ENCODE data around the gene AKR1C3.
"Not testable (repeated sequence)": the region's sequence is repeated elsewhere in the genome, so short reads cannot be mapped to it uniquely, and the experiment has no call there.

GRCh38 chr10:5047055-5047454 is 47.2 kb upstream of the AKR1C3 start:
- TF ChIP-seq CTCF (conservative IDR thresholded peaks at IDR 0.05; ENCODE audit: low read depth in 2 of 2); ZNF331 (CRISPR knock-in tag; IDR thresholded peaks at IDR 0.05; ENCODE audit: low read depth); EZH2 (IDR thresholded peaks at IDR 0.05; ENCODE audit: low read depth, unreplicated experiment); JUNB (IDR thresholded peaks at IDR 0.05; ENCODE audit: unreplicated experiment); REST (IDR thresholded peaks at IDR 0.05; ENCODE audit: unreplicated experiment); NANOG (IDR thresholded peaks at IDR 0.05; ENCODE audit: borderline replicate concordance); POLR2AphosphoS5 (IDR thresholded peaks at IDR 0.05; ENCODE audit: low read depth); CREB1 (CRISPR knock-in tag; IDR thresholded peaks at IDR 0.05; ENCODE audit: low read depth); EZH2phosphoT487 (IDR thresholded peaks at IDR 0.05; ENCODE audit: unreplicated experiment): not testable (repeated sequence)

Measured in GM23338 (cell line).